SHP77 treated with DMSO at 0.1 percent for 48 hours (cell line): ENCODE data around the gene KLHL1.

Experiments
- DNase-seq: peaks from one replicate; lab custom pipeline; 2025; lab: John Stamatoyannopoulos, UW

Gene KLHL1

GRCh38 chr13:69681722-69682121, 426.5 kb downstream of the KLHL1 start:
- no peak for DNase-seq

GRCh38 chr13:69677343-69677742, 430.9 kb downstream of the KLHL1 start:
- DNase-seq = no peak

- DNase-seq = no peak
Measured at GRCh38 chr13:69676286-69676685, 432.0 kb downstream of the KLHL1 start.

- no peak for DNase-seq
Measured at GRCh38 chr13:69660155-69660554, 448.1 kb downstream of the KLHL1 start.

- no peak for DNase-seq
Measured at GRCh38 chr13:69657676-69658075, 450.6 kb downstream of the KLHL1 start.

- no peak for DNase-seq
Measured at GRCh38 chr13:69654392-69654791, 453.9 kb downstream of the KLHL1 start.
